Testis (tissue), 2 donors: ENCODE data around the gene LRMDA.

ENCODE experiments used
- POLR2A ChIP-seq: fragments of 450-650 bp; IDR thresholded peaks from one replicate; pipeline ENCODE4 v1.6.1; 2017; ENCODE audit warnings: antibody characterized with exemption, mild to moderate bottlenecking, moderate library complexity
- TF ChIP-seq, protein P1 (sequence below), 3 experiments: fragments of 450-650 bp in 2 of 3; fragments of 200-600 bp in 1 of 3; sonication (generic) in 1 of 3; IDR thresholded peaks; one replicate each; pipeline ENCODE4 v1.5.1; 2016 to 2019; ENCODE audit warnings: antibody characterized with exemption in 3 of 3, mild to moderate bottlenecking in 2 of 3, moderate library complexity in 1 of 3

- TF ChIP-seq, protein P1, sequence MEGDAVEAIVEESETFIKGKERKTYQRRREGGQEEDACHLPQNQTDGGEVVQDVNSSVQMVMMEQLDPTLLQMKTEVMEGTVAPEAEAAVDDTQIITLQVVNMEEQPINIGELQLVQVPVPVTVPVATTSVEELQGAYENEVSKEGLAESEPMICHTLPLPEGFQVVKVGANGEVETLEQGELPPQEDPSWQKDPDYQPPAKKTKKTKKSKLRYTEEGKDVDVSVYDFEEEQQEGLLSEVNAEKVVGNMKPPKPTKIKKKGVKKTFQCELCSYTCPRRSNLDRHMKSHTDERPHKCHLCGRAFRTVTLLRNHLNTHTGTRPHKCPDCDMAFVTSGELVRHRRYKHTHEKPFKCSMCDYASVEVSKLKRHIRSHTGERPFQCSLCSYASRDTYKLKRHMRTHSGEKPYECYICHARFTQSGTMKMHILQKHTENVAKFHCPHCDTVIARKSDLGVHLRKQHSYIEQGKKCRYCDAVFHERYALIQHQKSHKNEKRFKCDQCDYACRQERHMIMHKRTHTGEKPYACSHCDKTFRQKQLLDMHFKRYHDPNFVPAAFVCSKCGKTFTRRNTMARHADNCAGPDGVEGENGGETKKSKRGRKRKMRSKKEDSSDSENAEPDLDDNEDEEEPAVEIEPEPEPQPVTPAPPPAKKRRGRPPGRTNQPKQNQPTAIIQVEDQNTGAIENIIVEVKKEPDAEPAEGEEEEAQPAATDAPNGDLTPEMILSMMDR (IDR thresholded peaks at IDR 0.05), result no peak
- TF ChIP-seq POLR2A, result no peak
Observed at GRCh38 chr10:75502389-75502788, 71.0 kb downstream of the LRMDA start.
